ENCODE results near the gene NR2F1. TPM values are rescaled to one million over a fixed set of nuclear protein-coding genes. Genes with fewer than 3 reads are reported as not detected.

Gene NR2F1
- total RNA-seq, 2 donors from 2014 or later = 0.22 TPM; not detected in 1

- WGBS, 2 experiments (ENCODE audit: insufficient coverage in 1 of 2, insufficient read length in 1 of 2) = 0% methylated on average over 29 of the region's 48 CpGs; no CpG with 5 or more reads in 1 of the 2 experiments
- H3K4me3 ChIP-seq (ENCODE audit: low read length) = no peak overlapping the region
Measured at GRCh38 chr5:93584596-93585040, 1.6 kb downstream of the NR2F1 start.

GRCh38 chr5:93585041-93585766 lies 2.2 kb downstream of the NR2F1 start:
- Mint-ChIP-seq H3K36me3 (ENCODE audit: low read depth) (no peaks in the 10 kb centered on the region), H3K4me3 (peak overlapping the region; percentile 49), H3K9me3 (no peaks in the 10 kb centered on the region), H3K4me1 (peaks cover 18% of the 10 kb centered on the region), H3K27ac (no peak overlapping the region), H3K27me3 (ENCODE audit: insufficient read depth) (peaks cover 45% of the 10 kb centered on the region)
- H3K4me3 ChIP-seq (ENCODE audit: low read length) = peak overlapping the region; percentile 64
- peak overlapping the region; percentile 77 for H3K27ac ChIP-seq (ENCODE audit: low read depth, low read length)
- H3K4me1 ChIP-seq (ENCODE audit: control insufficient read depth, insufficient read depth, low read length) = no peaks in the 10 kb centered on the region
- H3K36me3 ChIP-seq (ENCODE audit: control insufficient read depth, insufficient read depth, low read length) = no peaks in the 10 kb centered on the region
- TF ChIP-seq CTCF (conservative IDR thresholded peaks at IDR 0.05) = no peak
- no peaks in the 10 kb centered on the region for H3K9me3 ChIP-seq (ENCODE audit: control insufficient read depth, low read length)
- H3K27me3 ChIP-seq (ENCODE audit: control insufficient read depth, insufficient read depth, low read length, poor library complexity, severe bottlenecking) = peaks cover 87% of the 10 kb centered on the region
- H3K9ac ChIP-seq (ENCODE audit: extremely low read depth, low read length, poor library complexity, severe bottlenecking) = no peak overlapping the region
- WGBS, 2 experiments (ENCODE audit: insufficient coverage in 1 of 2, insufficient read length in 1 of 2) = 0% methylated on average over 22 to 69 of the region's 70 CpGs
- DNase-seq = peak; percentile 78

More at GRCh38 chr5:93584596-93585040, 1.6 kb downstream of the NR2F1 start:
- TF ChIP-seq CTCF (conservative IDR thresholded peaks at IDR 0.05) = no peak
- Histone ChIP-seq H3K4me1 (ENCODE audit: control insufficient read depth, insufficient read depth, low read length) (no peaks in the 10 kb centered on the region), H3K27ac (ENCODE audit: low read depth, low read length) (peak overlapping the region; percentile 93), H3K9ac (ENCODE audit: extremely low read depth, low read length, poor library complexity, severe bottlenecking) (no peak overlapping the region), H3K27me3 (ENCODE audit: control insufficient read depth, insufficient read depth, low read length, poor library complexity, severe bottlenecking) (peaks cover 87% of the 10 kb centered on the region), H3K9me3 (ENCODE audit: control insufficient read depth, low read length) (no peaks in the 10 kb centered on the region), H3K36me3 (ENCODE audit: control insufficient read depth, insufficient read depth, low read length) (no peaks in the 10 kb centered on the region)
- H3K36me3 Mint-ChIP-seq (ENCODE audit: low read depth) = no peaks in the 10 kb centered on the region
- H3K27ac Mint-ChIP-seq = no peak overlapping the region
- peaks cover 51% of the 10 kb centered on the region for H3K27me3 Mint-ChIP-seq (ENCODE audit: insufficient read depth)
- H3K4me1 Mint-ChIP-seq = peaks cover 19% of the 10 kb centered on the region
- no peak overlapping the region for H3K4me3 Mint-ChIP-seq
- peak; percentile 78 for DNase-seq
- H3K9me3 Mint-ChIP-seq = no peaks in the 10 kb centered on the region

- WGBS, 2 experiments (ENCODE audit: insufficient coverage in 1 of 2, insufficient read length in 1 of 2) = 2 to 3% methylated on average over 6 to 13 of the region's 13 CpGs
- no peaks in the 10 kb centered on the region for H3K9me3 Mint-ChIP-seq
- no peak for DNase-seq
- H3K4me1 Mint-ChIP-seq = peaks cover 11% of the 10 kb centered on the region
- peak overlapping the region; percentile 49 for H3K4me3 Mint-ChIP-seq
- peaks cover 38% of the 10 kb centered on the region for H3K27me3 Mint-ChIP-seq (ENCODE audit: insufficient read depth)
- H3K36me3 ChIP-seq (ENCODE audit: control insufficient read depth, insufficient read depth, low read length) = no peaks in the 10 kb centered on the region
- no peak for TF ChIP-seq CTCF (conservative IDR thresholded peaks at IDR 0.05)
- no peaks in the 10 kb centered on the region for H3K4me1 ChIP-seq (ENCODE audit: control insufficient read depth, insufficient read depth, low read length)
- H3K9ac ChIP-seq (ENCODE audit: extremely low read depth, low read length, poor library complexity, severe bottlenecking) = no peak overlapping the region
- H3K4me3 ChIP-seq (ENCODE audit: low read length) = peak overlapping the region; percentile 0
- H3K27me3 ChIP-seq (ENCODE audit: control insufficient read depth, insufficient read depth, low read length, poor library complexity, severe bottlenecking) = peaks cover 87% of the 10 kb centered on the region
- no peaks in the 10 kb centered on the region for H3K9me3 ChIP-seq (ENCODE audit: control insufficient read depth, low read length)
- H3K27ac ChIP-seq (ENCODE audit: low read depth, low read length) = peak overlapping the region; percentile 77
- no peaks in the 10 kb centered on the region for H3K36me3 Mint-ChIP-seq (ENCODE audit: low read depth)
- H3K27ac Mint-ChIP-seq = no peak overlapping the region
Measured at GRCh38 chr5:93585767-93586385, 2.9 kb downstream of the NR2F1 start.

All from endodermal cell (in vitro differentiated cells).